Calu3 (cell line): ENCODE data around the gene ADCK1. TPM values are rescaled to one million over a fixed set of nuclear protein-coding genes. Genes with fewer than 3 reads are reported as not detected.

Experiments used
- BruUV-seq: library from RNA; stranded (reverse); fragments of 400-500 nt; replicated peaks from 2 replicates; lab custom pipeline; 2021; lab: Mats Ljungman, UMichigan
- CTCF ChIA-PET: fragments of 300-600 bp; sonication (Branson Sonifier 250); formaldehyde crosslinking; loops from one replicate; lab custom pipeline; 2022; ENCODE audit warnings: antibody characterized with exemption; lab: Charles Lee
- DNase-seq: peaks from one replicate; pipeline ENCODE4 v3.0.0; 2022
- H3K27ac Mint-ChIP-seq: one replicate; pipeline ENCODE4 v1.8.0; 2022; ENCODE audit warnings: mixed read lengths; ENCODE audit not compliant: unreplicated experiment
- H3K27me3 Mint-ChIP-seq: one replicate; pipeline ENCODE4 v1.8.0; 2022; ENCODE audit warnings: mixed read lengths; ENCODE audit not compliant: unreplicated experiment
- H3K36me3 Mint-ChIP-seq: one replicate; pipeline ENCODE4 v1.8.0; 2022; ENCODE audit warnings: mild to moderate bottlenecking, moderate library complexity, mixed read lengths; ENCODE audit not compliant: insufficient read depth, unreplicated experiment
- H3K4me1 Mint-ChIP-seq: one replicate; pipeline ENCODE4 v1.8.0; 2022; ENCODE audit warnings: mild to moderate bottlenecking, low read depth, mixed read lengths; ENCODE audit not compliant: unreplicated experiment
- H3K4me3 Mint-ChIP-seq: one replicate; pipeline ENCODE4 v1.8.0; 2022; ENCODE audit warnings: mild to moderate bottlenecking, low read depth, moderate library complexity, mixed read lengths; ENCODE audit not compliant: unreplicated experiment
- H3K9me3 Mint-ChIP-seq: one replicate; pipeline ENCODE4 v1.8.0; 2022; ENCODE audit warnings: low read depth, mixed read lengths; ENCODE audit not compliant: unreplicated experiment
- intact Hi-C: fragments of 100-400 bp; cut with micrococcal nuclease; formaldehyde crosslinking; loops from one replicate; pipeline ENCODE4 v1.10.0; 2022; ENCODE audit not compliant: unreplicated experiment
- total RNA-seq: library from RNA; stranded (reverse); gene quantifications from 2 replicates; pipeline ENCODE4 v1.2.3, GENCODE V29; 2022
- TF ChIP-seq, protein P1 (sequence below): fragments of 200-600 bp; IDR thresholded peaks from one replicate; pipeline ENCODE4 v1.8.0; 2022; ENCODE audit warnings: antibody characterized with exemption; ENCODE audit not compliant: unreplicated experiment

The ADCK1 gene
- total RNA-seq, 1 experiment from 2014 or later = 9.1 TPM

DNA sequence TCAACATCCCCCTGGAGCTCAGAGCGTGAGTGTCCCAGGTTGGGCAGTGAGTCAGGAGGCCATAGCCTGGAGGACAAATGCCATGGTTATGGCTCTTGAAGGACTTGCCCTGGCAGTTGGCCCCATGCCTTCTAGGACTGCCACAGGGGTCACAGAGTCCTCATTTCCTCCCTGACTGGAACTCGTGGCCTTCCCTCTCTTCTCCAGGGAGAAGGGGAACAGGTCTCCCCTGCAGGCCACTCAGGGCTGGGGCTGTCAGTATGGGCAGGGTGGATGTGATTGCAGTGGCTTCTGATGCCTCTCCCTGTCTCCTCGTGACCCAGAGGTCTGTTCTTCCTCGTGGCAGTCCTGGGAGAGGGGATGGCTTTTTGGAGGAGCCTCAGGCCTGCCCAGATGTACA lies 70.7 kb downstream of the ADCK1 start:
- Mint-ChIP-seq H3K27ac (no peak overlapping the region), H3K4me3 (no peak overlapping the region), H3K4me1 (peaks cover 36% of the 10 kb centered on the region), H3K36me3 (peaks cover 7% of the 10 kb centered on the region), H3K9me3 (peaks cover 2% of the 10 kb centered on the region), H3K27me3 (no peaks in the 10 kb centered on the region)
- DNase-seq = no peak
- CTCF ChIA-PET = no interaction called here
- BruUV-seq = no TSS peak
- TF ChIP-seq, protein P1, sequence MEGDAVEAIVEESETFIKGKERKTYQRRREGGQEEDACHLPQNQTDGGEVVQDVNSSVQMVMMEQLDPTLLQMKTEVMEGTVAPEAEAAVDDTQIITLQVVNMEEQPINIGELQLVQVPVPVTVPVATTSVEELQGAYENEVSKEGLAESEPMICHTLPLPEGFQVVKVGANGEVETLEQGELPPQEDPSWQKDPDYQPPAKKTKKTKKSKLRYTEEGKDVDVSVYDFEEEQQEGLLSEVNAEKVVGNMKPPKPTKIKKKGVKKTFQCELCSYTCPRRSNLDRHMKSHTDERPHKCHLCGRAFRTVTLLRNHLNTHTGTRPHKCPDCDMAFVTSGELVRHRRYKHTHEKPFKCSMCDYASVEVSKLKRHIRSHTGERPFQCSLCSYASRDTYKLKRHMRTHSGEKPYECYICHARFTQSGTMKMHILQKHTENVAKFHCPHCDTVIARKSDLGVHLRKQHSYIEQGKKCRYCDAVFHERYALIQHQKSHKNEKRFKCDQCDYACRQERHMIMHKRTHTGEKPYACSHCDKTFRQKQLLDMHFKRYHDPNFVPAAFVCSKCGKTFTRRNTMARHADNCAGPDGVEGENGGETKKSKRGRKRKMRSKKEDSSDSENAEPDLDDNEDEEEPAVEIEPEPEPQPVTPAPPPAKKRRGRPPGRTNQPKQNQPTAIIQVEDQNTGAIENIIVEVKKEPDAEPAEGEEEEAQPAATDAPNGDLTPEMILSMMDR = no peak
- intact Hi-C loops = no loop called here

DNA sequence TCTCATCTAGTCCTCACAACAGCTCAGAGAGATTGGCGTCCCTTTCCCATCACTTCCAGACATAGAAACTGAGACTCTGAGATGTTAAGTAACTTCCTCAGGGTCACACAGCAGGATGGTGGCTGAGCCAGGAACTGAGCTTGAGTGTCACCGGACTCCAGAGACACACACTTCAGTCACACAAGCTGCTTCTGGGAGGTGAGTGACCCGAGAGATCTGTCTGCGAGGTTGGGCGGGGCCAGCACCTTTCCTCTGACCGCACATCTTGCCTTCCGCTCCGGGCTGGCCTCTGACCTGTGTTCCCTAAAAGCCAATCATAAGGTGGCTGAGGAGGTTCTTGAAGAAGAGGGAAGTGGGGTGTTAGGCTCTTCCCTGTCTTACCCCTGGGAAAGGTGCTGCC lies 72.2 kb downstream of the ADCK1 start:
- Mint-ChIP-seq H3K4me1 (peaks cover 23% of the 10 kb centered on the region), H3K9me3 (peaks cover 5% of the 10 kb centered on the region), H3K36me3 (peaks cover 7% of the 10 kb centered on the region), H3K27me3 (no peaks in the 10 kb centered on the region), H3K27ac (no peak overlapping the region), H3K4me3 (no peak overlapping the region)
- intact Hi-C loops = no loop called here
- TF ChIP-seq, protein P1 = no peak
- DNase-seq = no peak
- CTCF ChIA-PET = no interaction called here
- no TSS peak for BruUV-seq

DNA sequence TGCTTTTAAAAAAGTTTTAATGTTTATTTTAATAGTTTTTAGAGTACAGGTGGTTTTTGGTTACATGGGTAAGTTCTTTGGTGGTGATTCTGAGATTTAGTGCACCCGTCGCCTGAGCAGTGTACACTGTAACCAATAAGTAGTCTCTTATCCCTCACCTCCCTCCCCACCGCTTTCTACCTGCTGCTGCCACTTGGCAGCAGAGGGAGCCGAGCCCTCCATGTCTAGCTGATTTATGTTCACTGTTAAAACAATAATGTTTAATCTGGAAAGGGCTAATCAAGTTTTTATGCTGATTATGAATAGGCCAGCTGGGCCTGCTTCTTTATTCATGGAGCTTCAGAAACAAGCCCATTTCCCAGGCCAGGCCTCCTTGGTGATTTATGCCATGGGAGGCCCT lies 73.1 kb downstream of the ADCK1 start:
- no peaks in the 10 kb centered on the region for H3K27me3 Mint-ChIP-seq
- H3K4me3 Mint-ChIP-seq = no peak overlapping the region
- peaks cover 5% of the 10 kb centered on the region for H3K9me3 Mint-ChIP-seq
- peaks cover 7% of the 10 kb centered on the region for H3K36me3 Mint-ChIP-seq
- peaks cover 21% of the 10 kb centered on the region for H3K4me1 Mint-ChIP-seq
- no peak overlapping the region for H3K27ac Mint-ChIP-seq
- CTCF ChIA-PET = no interaction called here
- no TSS peak for BruUV-seq
- no peak for DNase-seq
- intact Hi-C loops = no loop called here
- TF ChIP-seq, protein P1 = no peak

DNA sequence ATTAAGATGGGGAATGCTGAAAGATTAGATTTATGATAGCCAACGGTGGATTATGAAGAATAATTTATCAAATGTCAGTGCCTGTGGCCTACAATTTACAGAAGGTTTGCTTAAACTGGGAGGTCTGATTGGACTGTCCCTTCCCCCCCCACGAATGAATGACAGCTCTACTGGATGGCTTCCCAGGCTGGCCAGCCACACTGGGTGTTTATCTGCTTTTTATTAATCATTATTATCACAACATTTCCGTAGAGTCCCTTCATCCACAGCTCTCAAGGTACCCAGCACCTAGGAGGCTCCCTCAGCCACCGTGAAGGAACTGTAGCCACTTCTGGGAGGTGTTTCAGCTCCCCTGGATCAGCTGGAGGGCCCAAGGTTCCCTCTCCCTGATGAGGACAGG lies 78.9 kb downstream of the ADCK1 start:
- H3K36me3 Mint-ChIP-seq = no peaks in the 10 kb centered on the region
- peaks cover 3% of the 10 kb centered on the region for H3K9me3 Mint-ChIP-seq
- no TSS peak for BruUV-seq
- H3K27me3 Mint-ChIP-seq = no peaks in the 10 kb centered on the region
- no peaks in the 10 kb centered on the region for H3K4me1 Mint-ChIP-seq
- DNase-seq = no peak
- H3K4me3 Mint-ChIP-seq = no peak overlapping the region
- H3K27ac Mint-ChIP-seq = no peak overlapping the region
- CTCF ChIA-PET = no interaction called here
- TF ChIP-seq, protein P1 = no peak
- intact Hi-C loops = no loop called here
